Osteoblast (primary cell): ENCODE measurements around the gene ZNF771. TPM values are rescaled to one million over a fixed set of nuclear protein-coding genes. Genes with fewer than 3 reads are reported as not detected.

ENCODE experiments used
- DNase-seq: peaks from one replicate; pipeline ENCODE4 v3.0.0; 2011; ENCODE audit warnings: low spot score, mixed read lengths; ENCODE audit not compliant: insufficient read length; ENCODE audit errors: missing footprints
- H2AFZ ChIP-seq: 2 replicates; pipeline ENCODE4 v1.6.0; 2011; ENCODE audit warnings: mild to moderate bottlenecking, low read length
- H3K27ac ChIP-seq: 2 replicates; pipeline ENCODE4 v1.5.1; 2011; ENCODE audit warnings: mild to moderate bottlenecking, low read depth, low read length, moderate library complexity
- H3K27me3 ChIP-seq: 2 replicates; pipeline ENCODE4 v1.6.0; 2012; ENCODE audit warnings: mild to moderate bottlenecking, control low read depth, inconsistent platforms, low read length, moderate library complexity; ENCODE audit not compliant: insufficient read depth
- H3K36me3 ChIP-seq: 2 replicates; pipeline ENCODE4 v1.5.1; 2011; ENCODE audit warnings: mild to moderate bottlenecking, low read length, control low read depth, moderate library complexity; ENCODE audit not compliant: insufficient read depth
- H3K4me1 ChIP-seq: 2 replicates; pipeline ENCODE4 v1.5.1; 2011; ENCODE audit warnings: mild to moderate bottlenecking, low read length, control low read depth, moderate library complexity; ENCODE audit not compliant: insufficient read depth
- H3K4me2 ChIP-seq: 2 replicates; pipeline ENCODE4 v1.6.0; 2011; ENCODE audit warnings: mild to moderate bottlenecking, low read length; ENCODE audit not compliant: insufficient read depth
- H3K4me3 ChIP-seq: fragments of 200-600 bp; sonication (generic); 3 replicates; pipeline ENCODE4 v1.5.1; 2012; ENCODE audit warnings: mild to moderate bottlenecking, low read length, inconsistent platforms; ENCODE audit not compliant: insufficient read depth
- H3K79me2 ChIP-seq: 2 replicates; pipeline ENCODE4 v1.6.0; 2012; ENCODE audit warnings: mild to moderate bottlenecking, low read length, control low read depth, inconsistent platforms; ENCODE audit not compliant: insufficient read depth
- H3K9me3 ChIP-seq: 2 replicates; pipeline ENCODE4 v1.5.1; 2011; ENCODE audit warnings: low read depth, low read length, control low read depth
- H4K20me1 ChIP-seq: 2 replicates; pipeline ENCODE4 v1.6.0; 2012; ENCODE audit warnings: mild to moderate bottlenecking, low read length, control low read depth; ENCODE audit not compliant: insufficient read depth
- total RNA-seq: library from RNA; depleted of rRNA; stranded (reverse); fragments of >200 nt; gene quantifications from 2 replicates; pipeline ENCODE4 v1.2.3, GENCODE V29; 2012
- TF ChIP-seq, protein P1 (sequence below): IDR thresholded peaks from 2 replicates; pipeline ENCODE4 v1.5.1; 2011; ENCODE audit warnings: mild to moderate bottlenecking, low read depth, low read length, moderate library complexity; ENCODE audit errors: extremely low read depth

Gene ZNF771
- total RNA-seq, 1 donor: 14.8 TPM

DNA sequence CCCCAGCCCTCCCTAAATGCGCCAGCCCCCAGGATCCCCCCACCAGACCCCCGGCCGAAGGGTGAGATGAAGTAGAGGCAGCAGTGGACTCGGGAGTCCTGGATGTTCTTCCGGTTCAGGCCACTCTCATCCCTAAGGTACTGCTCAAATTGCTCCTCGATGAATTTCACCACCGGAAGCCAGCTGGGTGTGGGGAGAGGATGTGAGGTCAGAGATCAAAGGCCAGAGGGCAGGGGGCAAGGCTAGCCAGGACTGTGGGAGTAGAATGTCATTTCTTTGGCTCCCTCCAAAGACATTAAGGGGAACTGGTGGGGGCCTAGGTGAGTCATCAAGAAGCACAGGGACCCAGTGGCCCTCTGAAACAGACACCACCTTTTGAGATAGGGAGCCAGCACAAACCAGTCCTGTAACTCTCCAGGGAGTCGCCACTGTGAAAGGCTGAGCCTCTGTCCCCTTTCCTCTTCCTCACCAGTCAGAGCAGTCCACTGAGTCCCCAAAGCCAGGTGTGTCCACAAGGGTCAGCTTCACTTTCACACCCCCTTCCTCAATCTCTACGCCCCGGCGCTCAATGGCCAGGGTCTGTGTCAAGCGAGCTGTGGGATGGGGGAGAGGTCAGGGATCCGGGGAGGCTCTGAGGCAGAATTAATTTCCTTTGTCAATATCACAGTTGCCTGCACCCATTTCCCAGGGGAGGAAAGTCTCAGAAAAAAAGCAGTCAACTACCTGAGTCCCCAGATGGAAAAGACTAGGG, 25.9 kb upstream of the ZNF771 start:
- TF ChIP-seq, protein P1, sequence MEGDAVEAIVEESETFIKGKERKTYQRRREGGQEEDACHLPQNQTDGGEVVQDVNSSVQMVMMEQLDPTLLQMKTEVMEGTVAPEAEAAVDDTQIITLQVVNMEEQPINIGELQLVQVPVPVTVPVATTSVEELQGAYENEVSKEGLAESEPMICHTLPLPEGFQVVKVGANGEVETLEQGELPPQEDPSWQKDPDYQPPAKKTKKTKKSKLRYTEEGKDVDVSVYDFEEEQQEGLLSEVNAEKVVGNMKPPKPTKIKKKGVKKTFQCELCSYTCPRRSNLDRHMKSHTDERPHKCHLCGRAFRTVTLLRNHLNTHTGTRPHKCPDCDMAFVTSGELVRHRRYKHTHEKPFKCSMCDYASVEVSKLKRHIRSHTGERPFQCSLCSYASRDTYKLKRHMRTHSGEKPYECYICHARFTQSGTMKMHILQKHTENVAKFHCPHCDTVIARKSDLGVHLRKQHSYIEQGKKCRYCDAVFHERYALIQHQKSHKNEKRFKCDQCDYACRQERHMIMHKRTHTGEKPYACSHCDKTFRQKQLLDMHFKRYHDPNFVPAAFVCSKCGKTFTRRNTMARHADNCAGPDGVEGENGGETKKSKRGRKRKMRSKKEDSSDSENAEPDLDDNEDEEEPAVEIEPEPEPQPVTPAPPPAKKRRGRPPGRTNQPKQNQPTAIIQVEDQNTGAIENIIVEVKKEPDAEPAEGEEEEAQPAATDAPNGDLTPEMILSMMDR: no peak

DNA sequence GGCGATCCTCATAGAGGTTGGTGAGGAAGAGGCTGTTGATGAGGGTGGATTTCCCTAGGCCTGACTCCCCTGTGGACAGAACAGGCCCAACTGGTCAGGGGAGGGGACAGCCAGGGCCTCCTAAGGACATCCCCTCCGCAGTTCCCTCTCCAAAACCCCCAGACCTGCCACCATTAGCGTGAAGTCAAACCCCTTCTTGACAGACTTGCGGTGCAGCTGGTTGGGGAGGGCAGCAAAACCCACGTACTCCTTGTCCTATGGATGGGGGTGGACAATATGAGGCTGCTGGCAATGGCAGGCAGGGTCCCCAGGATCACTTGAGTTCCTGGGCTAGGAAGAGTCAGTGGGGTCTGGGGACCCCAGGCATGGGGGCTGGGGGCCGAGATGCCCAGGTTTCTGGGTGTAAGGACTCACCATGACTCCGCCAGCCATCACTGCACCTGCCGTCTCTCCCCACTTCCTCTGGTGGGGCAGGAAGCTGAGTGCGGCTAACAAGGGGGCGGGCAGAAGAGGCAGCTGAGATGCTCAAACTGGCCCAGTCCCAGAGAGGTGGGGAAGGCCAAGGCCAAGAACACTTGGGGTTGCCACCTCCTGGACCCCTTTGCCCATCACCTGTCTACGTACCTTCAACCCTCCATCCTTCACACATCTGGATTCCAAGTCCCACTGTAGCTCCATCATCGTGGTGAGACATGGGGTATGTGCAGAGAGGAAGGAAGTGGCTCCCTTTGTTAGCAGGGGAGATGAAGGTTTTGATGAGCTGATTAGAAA, 25.1 kb upstream of the ZNF771 start, which contains the start of gene SEPTIN1:
Gene SEPTIN1 (minus strand): TSS at position 451 of the 771 bp plus-strand sequence. CDS start 19 bp downstream, at position 432.
- H3K27me3 ChIP-seq: no peaks in the 10 kb centered on the region
- DNase-seq: peak; percentile 19
- H3K4me2 ChIP-seq: no peak within 1 kb of the TSS
- peaks cover 8% of the 10 kb centered on the region for H4K20me1 ChIP-seq
- no peaks in the 10 kb centered on the region for H3K36me3 ChIP-seq
- H3K9me3 ChIP-seq: no peaks in the 10 kb centered on the region
- H3K79me2 ChIP-seq: peaks cover 4% of the 10 kb centered on the region
- H2AFZ ChIP-seq: no peak within 1 kb of the TSS
- H3K27ac ChIP-seq: no peak within 1 kb of the TSS
- H3K4me3 ChIP-seq: no peak within 1 kb of the TSS
- TF ChIP-seq, protein P1: no peak
- peaks cover 10% of the 10 kb centered on the region for H3K4me1 ChIP-seq

More for the DNA sequence above, 25.9 kb upstream of the ZNF771 start:
- peak; percentile 69 for DNase-seq
- no peaks in the 10 kb centered on the region for H3K9me3 ChIP-seq
- H3K27ac ChIP-seq: no peak overlapping the region
- H3K36me3 ChIP-seq: no peaks in the 10 kb centered on the region
- H3K4me2 ChIP-seq: no peak overlapping the region
- H3K79me2 ChIP-seq: peaks cover 4% of the 10 kb centered on the region
- no peak overlapping the region for H3K4me3 ChIP-seq
- no peaks in the 10 kb centered on the region for H3K27me3 ChIP-seq
- H4K20me1 ChIP-seq: peaks cover 8% of the 10 kb centered on the region
- H3K4me1 ChIP-seq: peaks cover 14% of the 10 kb centered on the region
- H2AFZ ChIP-seq: no peak overlapping the region

DNA sequence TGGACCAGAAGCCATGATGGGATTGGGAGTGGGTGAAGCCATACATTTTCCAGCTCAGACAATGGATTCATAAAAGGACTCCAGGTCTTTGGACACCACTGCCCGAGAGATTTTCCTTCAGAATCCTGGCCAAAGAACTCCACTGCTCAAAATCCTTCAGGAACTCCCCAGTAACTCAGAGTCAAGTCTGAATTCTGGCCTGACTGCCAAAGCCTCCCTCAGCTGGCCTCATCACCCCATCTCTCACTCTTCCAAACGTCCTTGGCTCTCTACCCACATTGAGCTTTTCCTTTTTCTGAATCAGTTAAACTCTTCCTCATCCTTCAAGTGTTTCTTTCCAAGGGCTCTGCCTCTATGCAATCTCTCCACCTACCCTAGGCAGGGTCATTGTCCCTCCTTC, 23.9 kb upstream of the ZNF771 start:
- Histone ChIP-seq H3K9me3 (no peaks in the 10 kb centered on the region), H3K36me3 (no peaks in the 10 kb centered on the region), H3K27me3 (no peaks in the 10 kb centered on the region), H3K4me1 (peaks cover 6% of the 10 kb centered on the region), H3K27ac (no peak overlapping the region), H3K79me2 (peaks cover 4% of the 10 kb centered on the region), H4K20me1 (peaks cover 8% of the 10 kb centered on the region), H2AFZ (no peak overlapping the region), H3K4me2 (no peak overlapping the region), H3K4me3 (no peak overlapping the region)
- TF ChIP-seq, protein P1: no peak
- DNase-seq: peak; percentile 27
